Posterior cingulate gyrus (tissue), 11 donors: ENCODE measurements around the gene THBS4.
"Not testable (repeated sequence)": the region's sequence is repeated elsewhere in the genome, so short reads cannot be mapped to it uniquely, and the experiment has no call there.

ENCODE experiments used
- DNase-seq, 10 donors: peaks; one replicate each; pipeline versions ENCODE4 v3.0.0 to v3.0.0-alpha.2; 2020 to 2021; ENCODE audit warnings: mixed read lengths in 3 of 10
- intact Hi-C: fragments of 100-400 bp; cut with DNase I; formaldehyde crosslinking; loops from one replicate; pipeline ENCODE4 v1.15.1; 2023

THBS4 gene

GRCh38 chr5:80072103-80073073 lies 37.2 kb downstream of the THBS4 start:
- peak in 2 of 10 donors; percentile 27 to 45 for DNase-seq
- intact Hi-C loops = no loop called here

GRCh38 chr5:80076131-80077050 lies 41.2 kb downstream of the THBS4 start:
- DNase-seq = peak in 1 of 10 donors; percentile 22
- intact Hi-C loops = no loop called here

GRCh38 chr5:80077051-80077714 lies 42.0 kb downstream of the THBS4 start:
- no peak for DNase-seq
- intact Hi-C loops = no loop called here

- no peak for DNase-seq
- intact Hi-C loops = no loop called here
Observed at GRCh38 chr5:80078921-80079320, 43.8 kb downstream of the THBS4 start.

GRCh38 chr5:80082281-80082680 lies 47.1 kb downstream of the THBS4 start:
- peak in 3 of 10 donors; percentile 28 to 73 (median 36) for DNase-seq
- intact Hi-C loops = loop anchor here (5.0 kb wide), 4 partner anchors 225 to 1060 kb away; partner anchors contain the start of gene HOMER1

DNA sequence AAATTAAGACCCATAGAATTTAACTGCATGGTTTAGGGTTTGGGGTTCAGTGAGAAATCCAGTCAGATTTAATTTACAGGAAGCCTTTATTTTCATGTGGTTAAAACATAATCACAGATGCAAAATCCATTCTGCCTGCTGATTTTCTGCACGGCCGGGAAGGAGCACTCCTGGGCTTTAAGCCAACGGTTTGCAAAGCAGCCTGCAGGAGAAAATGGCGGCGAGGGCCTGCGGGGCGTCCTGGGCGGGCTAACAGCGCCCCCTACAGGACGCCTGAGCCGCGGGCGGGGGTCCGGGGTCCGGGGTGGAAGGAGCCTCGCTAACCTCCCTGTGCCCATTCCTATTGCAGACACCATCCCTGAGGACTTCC lies 47.6 kb downstream of the THBS4 start:
- peak; percentile 63 to 96 (median 76) for DNase-seq

DNA sequence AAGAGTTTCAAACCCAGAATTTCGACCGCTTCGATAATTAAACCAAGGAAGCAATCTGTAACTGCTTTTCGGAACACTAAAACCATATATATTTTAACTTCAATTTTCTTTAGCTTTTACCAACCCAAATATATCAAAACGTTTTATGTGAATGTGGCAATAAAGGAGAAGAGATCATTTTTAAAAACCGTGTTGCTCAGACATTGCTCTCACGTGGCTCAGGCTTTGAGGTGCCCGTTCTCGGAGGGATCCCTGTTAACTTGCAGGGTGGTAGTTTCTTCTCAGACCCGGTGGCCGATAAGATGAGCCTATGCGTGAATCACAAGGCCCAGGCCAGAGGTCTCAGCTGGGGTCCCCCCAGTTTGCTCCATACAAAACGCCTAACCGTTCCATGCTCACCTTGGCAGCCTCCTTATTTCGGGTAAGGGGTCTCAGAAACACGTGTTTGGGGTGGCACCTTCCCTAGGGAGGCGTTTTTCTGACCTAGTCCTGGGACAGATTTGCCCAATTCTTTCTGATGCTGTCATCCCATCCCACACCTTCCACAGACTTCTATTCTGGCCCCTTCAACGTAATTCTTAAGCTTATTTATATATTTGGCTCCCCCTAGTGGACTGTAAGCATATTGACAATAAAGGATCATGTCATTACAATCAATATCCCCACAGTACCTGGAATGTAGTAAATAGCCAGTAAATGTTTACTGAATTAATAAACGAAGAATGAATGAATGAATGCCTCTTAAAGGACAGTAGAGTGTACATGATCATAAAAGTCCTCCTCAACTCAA lies 48.1 kb downstream of the THBS4 start:
- peak in 2 of 10 donors; percentile 23 to 39 for DNase-seq
- intact Hi-C loops = loop anchor here (5.0 kb wide), 4 partner anchors 226 to 1061 kb away; partner anchors contain the start of gene HOMER1

More for the DNA sequence above, 47.6 kb downstream of the THBS4 start:
- intact Hi-C loops = loop anchor here (5.0 kb wide), 4 partner anchors 225 to 1060 kb away; partner anchors contain the start of gene HOMER1

DNA sequence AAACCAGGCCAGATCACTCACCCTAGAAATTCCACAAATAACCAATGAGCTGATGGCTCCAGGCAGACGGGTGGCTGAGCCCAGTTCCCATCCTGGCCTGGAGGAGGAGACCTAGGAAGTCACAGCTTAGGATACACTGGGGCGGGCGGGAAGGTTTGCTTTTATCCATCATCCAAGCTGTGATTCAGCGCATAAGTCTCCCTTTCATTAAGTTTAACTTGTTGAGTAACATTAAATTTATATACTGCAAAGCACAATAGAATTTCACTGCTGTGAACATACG lies 55.7 kb downstream of the THBS4 start:
- DNase-seq = no peak
- intact Hi-C loops = loop anchor here (1.0 to 10.0 kb wide), 5 partner anchors 166 to 584 kb away; partner anchors contain the start of genes SERINC5 and ZFYVE16

DNA sequence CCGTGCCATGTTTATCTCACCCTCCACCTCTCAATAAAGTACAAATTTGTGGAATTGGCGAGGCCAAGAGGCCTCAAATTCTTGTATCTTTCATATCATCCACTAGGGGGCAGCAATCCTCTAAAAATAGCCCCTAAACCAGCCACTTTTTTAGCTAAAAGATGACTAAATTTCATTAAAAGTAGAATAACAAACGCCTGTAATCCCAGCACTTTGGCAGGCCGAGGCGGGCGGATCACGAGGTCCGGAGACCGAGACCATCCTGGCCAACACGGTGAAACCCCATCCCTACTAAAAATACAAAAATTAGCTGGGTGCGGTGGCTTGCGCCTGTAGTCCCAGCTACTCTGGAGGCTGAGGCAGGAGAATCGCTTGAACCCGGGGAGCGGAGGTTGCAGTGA lies 56.6 kb downstream of the THBS4 start:
- intact Hi-C loops = loop anchor here (1.0 to 10.0 kb wide), 5 partner anchors 166 to 583 kb away; partner anchors contain the start of genes SERINC5 and ZFYVE16
- DNase-seq = not testable (repeated sequence)

- intact Hi-C loops = loop anchor here (5.0 to 10.0 kb wide), 3 partner anchors 165 to 582 kb away; partner anchors contain the start of genes SERINC5 and ZFYVE16
- DNase-seq = no peak
Observed at GRCh38 chr5:80092486-80093107, 57.4 kb downstream of the THBS4 start.

DNA sequence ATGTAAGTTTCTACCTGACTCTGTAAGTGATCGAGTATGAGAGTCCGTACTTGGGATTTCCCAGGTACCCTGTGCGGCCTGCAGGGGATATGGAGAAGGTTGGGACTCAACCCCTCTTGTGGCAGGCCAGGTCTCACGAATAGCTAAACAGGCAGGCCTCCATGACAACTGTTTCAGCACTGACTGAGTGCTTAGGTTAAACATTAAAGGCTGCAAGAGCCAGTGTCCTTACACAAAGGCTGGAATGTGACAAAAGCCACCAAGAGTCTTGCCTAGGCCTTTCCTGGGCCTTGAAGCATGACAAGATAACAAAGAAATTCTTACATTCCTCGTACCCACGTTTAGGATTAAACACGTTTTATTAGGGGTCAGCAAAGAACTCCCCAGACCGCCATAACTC lies 58.6 kb downstream of the THBS4 start:
- intact Hi-C loops = loop anchor here (5.0 to 10.0 kb wide), 3 partner anchors 164 to 581 kb away; partner anchors contain the start of genes SERINC5 and ZFYVE16

GRCh38 chr5:80094236-80094738 lies 59.1 kb downstream of the THBS4 start:
- DNase-seq = no peak
- intact Hi-C loops = loop anchor here (5.0 to 10.0 kb wide), 3 partner anchors 163 to 581 kb away; partner anchors contain the start of genes SERINC5 and ZFYVE16

More for the DNA sequence above, 58.6 kb downstream of the THBS4 start:
- no peak for DNase-seq

DNA sequence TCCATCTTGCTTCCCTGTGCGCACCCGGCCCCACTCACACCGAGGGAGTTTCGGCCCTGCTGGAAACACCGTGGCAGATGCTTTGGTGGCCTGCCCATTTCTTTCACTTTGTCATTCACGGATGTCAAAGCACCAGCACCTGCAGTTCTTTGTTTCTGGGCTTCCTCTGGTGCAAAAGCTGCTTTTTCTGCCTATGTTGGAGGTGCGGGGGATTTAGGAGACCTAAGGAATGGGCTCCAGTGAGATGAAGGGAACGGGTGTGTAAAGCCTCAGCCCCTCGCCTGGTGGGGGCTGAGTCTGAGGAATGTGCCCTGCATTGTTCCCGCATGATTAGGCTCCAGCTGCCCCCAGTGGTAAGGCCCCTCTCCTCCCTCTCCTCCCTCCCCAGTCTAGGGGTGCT lies 62.3 kb downstream of the THBS4 start:
- intact Hi-C loops = loop anchor here (10.0 kb wide), 2 partner anchors 307 to 577 kb away; partner anchors contain the start of gene ZFYVE16
- no peak for DNase-seq

DNA sequence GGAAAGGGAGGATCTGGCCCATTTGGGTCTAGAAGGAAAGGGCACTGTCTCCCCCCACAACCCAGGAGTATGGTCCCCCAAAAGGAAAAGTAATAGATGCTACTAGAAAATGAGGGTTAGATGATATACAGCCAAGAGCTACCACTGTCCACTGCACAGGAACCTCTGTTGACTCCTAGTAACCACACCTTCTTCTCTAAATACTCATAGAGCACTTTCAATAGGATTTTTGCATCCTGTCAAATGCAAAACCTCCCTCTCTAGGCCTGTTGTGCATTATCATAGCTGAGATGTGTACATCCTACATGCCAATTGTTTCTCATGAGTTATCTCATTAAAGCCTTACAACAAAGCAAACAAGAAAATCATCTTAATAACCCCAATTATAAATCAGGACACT lies 66.8 kb downstream of the THBS4 start:
- no peak for DNase-seq
- intact Hi-C loops = no loop called here

DNA sequence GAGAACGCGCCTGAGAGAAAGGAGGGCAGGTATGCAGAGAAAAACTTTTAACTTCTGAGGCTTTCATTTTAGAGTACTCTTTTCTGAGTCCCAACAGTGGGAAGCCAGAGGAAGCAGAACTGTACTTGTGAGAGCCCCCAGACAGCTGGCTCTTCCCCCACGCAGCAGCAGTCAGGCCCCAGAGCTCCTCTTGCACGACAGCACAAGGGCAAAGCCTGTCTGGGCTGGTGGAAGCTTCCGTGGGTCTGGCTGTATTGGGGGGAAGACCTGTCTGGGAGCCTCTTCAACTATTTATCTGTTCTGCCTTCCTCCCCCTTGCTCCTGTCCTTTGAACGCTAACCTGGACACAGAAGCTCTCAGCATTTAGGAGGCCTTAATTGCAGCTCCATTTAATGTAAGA lies 68.2 kb downstream of the THBS4 start:
- no peak for DNase-seq
- intact Hi-C loops = no loop called here

DNA sequence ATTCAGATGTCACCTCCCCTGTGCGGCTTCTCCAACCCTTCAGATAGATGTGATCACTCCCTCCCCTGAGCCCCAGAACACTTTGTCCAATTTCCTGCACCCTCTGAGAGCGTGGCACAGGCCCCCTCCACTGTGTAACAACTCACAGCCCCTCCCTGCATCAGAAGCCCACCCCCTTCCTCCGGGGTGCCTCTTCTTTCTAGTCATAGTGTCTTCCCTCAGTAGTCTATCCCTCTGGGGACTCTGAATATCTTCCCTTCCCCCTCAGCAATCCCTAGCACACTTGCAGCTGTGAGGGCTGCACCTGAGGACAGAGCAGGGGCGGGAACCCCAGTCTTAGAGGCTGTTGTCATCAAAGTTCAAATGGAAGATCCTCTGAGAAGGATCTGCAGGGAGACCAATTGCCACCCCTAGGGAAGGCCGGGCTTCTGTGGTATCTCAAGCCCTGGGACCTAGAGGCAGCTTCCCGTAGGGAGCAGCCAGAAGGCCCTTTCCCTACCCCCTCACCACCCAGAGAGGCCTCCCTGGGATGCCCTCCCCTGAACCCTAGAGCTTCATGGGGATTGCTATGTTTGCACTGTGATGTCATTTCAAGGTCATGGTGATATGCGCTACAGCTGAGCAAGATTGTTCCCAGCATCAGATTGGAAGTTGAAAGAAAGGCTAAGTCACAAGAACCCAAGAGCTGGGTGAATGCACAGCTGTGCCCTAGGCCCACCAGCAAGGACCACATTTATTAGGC lies 70.7 kb downstream of the THBS4 start:
- DNase-seq = no peak
- intact Hi-C loops = no loop called here

DNA sequence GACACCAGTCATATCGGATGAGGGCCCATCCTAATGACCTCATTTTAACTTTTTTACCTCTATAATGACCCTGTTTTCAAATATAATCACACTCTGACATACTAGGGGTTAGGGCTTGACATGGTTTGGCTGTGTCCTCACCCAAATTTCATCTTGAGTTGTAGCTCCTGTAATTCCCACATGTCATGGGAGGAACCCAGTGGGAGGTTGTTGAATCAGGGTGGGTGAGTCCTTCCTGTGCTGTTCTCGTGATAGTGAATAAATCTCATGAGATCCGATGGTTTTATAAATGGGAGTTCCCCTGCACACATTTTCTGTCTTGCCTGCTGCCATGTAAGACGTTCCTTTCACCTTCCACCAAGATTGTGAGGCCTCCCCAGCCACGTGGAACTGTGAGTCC lies 71.8 kb downstream of the THBS4 start:
- intact Hi-C loops = no loop called here
- DNase-seq = no peak
